HCT116 (cell line): ENCODE data around the gene IGFBP1. TPM values are rescaled to one million over a fixed set of nuclear protein-coding genes. Genes with fewer than 3 reads are reported as not detected.

ENCODE experiments used
- ATAC-seq: fragments of 200-7000 bp; cut with Tn5 transposase; 2 replicates; pipeline ENCODE4 v1.9.1; 2020; ENCODE audit warnings: mild to moderate bottlenecking, moderate library complexity
- BruUV-seq: library from RNA; stranded (reverse); fragments of 400-500 nt; replicated peaks from 2 replicates; lab custom pipeline; 2021; lab: Mats Ljungman, UMichigan
- CTCF ChIA-PET: fragments of 300-600 bp; sonication (Branson Sonifier 250); formaldehyde crosslinking; loops from one replicate; lab custom pipeline; 2021; ENCODE audit warnings: antibody characterized with exemption; lab: Charles Lee
- POLR2A ChIA-PET: fragments of 300-600, 350-600 bp; sonication (Branson Sonifier 250); formaldehyde crosslinking; loops from one replicate; lab custom pipeline; 2021; ENCODE audit warnings: antibody characterized with exemption; lab: Charles Lee
- RAD21 ChIA-PET, 2 experiments: fragments of 300-600 bp; sonication (Branson Sonifier 250); formaldehyde crosslinking; loops; one replicate each; lab custom pipeline; 2023; ENCODE audit warnings: low total read pairs in 2 of 2; ENCODE audit not compliant: uncharacterized antibody in 2 of 2, unreplicated experiment in 2 of 2, low non-redundant PET in 1 of 2; lab: Charles Lee
- DNase-seq: peaks from one replicate; pipeline ENCODE4 v3.0.0-alpha.2; 2010; ENCODE audit warnings: low read depth, low spot score
- H2AFZ ChIP-seq: fragments of 200-600 bp; shearing (Covaris generic), sonication (generic); 2 replicates; pipeline ENCODE4 v1.6.1; 2017; ENCODE audit warnings: low read depth, mixed run types, mixed read lengths, antibody characterized with exemption, low read length; ENCODE audit not compliant: poor library complexity, severe bottlenecking
- H3K27ac ChIP-seq: 2 replicates; pipeline ENCODE4 v1.5.1; 2012; ENCODE audit warnings: low read depth, low read length
- H3K27me3 ChIP-seq: fragments of 200-600 bp; sonication (generic); 2 replicates; pipeline ENCODE4 v1.6.1; 2016; ENCODE audit warnings: mixed run types, low read length, mixed read lengths; ENCODE audit not compliant: insufficient read depth
- H3K36me3 ChIP-seq, 2 experiments: fragments of 200-500 bp in 1 of 2; fragments of 200-600 bp in 1 of 2; sonication (Bioruptor generic) in 1 of 2; sonication (generic) in 1 of 2; 2 replicates each; pipeline versions ENCODE4 v1.5.1 to v1.6.1; 2014 to 2016; ENCODE audit warnings: low read length in 2 of 2, inconsistent platforms in 1 of 2, mixed read lengths in 1 of 2, mixed run types in 1 of 2; ENCODE audit not compliant: insufficient read depth in 2 of 2, control insufficient read depth in 1 of 2
- H3K4me1 ChIP-seq, 2 experiments: fragments of 200-600 bp in 1 of 2; sonication (generic) in 1 of 2; 2 replicates each; pipeline versions ENCODE4 v1.5.1 to v1.6.1; 2012 to 2017; ENCODE audit warnings: low read length in 2 of 2, inconsistent platforms in 1 of 2, mild to moderate bottlenecking in 1 of 2, mixed read lengths in 1 of 2, mixed run types in 1 of 2, moderate library complexity in 1 of 2; ENCODE audit not compliant: insufficient read depth in 2 of 2, control insufficient read depth in 1 of 2
- H3K4me2 ChIP-seq: fragments of 200-600 bp; sonication (generic); 2 replicates; pipeline ENCODE4 v1.6.1; 2017; ENCODE audit warnings: mixed run types, low read length, mixed read lengths
- H3K4me3 ChIP-seq, 2 experiments: fragments of 200-600 bp in 1 of 2; sonication (generic) in 1 of 2; replicated peaks in 1 of 2; 2 replicates each; pipeline ENCODE4 v1.5.1; 2011 to 2016; ENCODE audit warnings: low read length in 2 of 2, control low read depth in 1 of 2, low read depth in 1 of 2, mild to moderate bottlenecking in 1 of 2, mixed read lengths in 1 of 2, mixed run types in 1 of 2
- H3K79me2 ChIP-seq: fragments of 200-600 bp; sonication (generic); 2 replicates; pipeline ENCODE4 v1.6.1; 2017; ENCODE audit warnings: mild to moderate bottlenecking, mixed run types, low read length, moderate library complexity, mixed read lengths; ENCODE audit not compliant: insufficient read depth
- H3K9ac ChIP-seq: fragments of 200-600 bp; sonication (generic); 2 replicates; pipeline ENCODE4 v1.6.1; 2016; ENCODE audit warnings: low read length, mixed read lengths
- H3K9me2 ChIP-seq: fragments of 200-600 bp; sonication (generic), shearing (Covaris generic); 2 replicates; pipeline ENCODE4 v1.6.1; 2017; ENCODE audit warnings: mixed run types, mild to moderate bottlenecking, moderate library complexity; ENCODE audit not compliant: insufficient read depth
- H3K9me3 ChIP-seq, 2 experiments: fragments of 200-500 bp in 1 of 2; fragments of 200-600 bp in 1 of 2; sonication (Bioruptor generic) in 1 of 2; sonication (generic) in 1 of 2; 2 replicates each; pipeline ENCODE4 v1.6.1; 2014 to 2017; ENCODE audit warnings: low read length in 2 of 2, mixed read lengths in 2 of 2, inconsistent platforms in 1 of 2, low read depth in 1 of 2, mild to moderate bottlenecking in 1 of 2, mixed run types in 1 of 2, moderate library complexity in 1 of 2; ENCODE audit not compliant: control insufficient read depth in 1 of 2, insufficient read depth in 1 of 2
- H4K20me1 ChIP-seq: fragments of 200-600 bp; sonication (generic), shearing (Covaris generic); 2 replicates; pipeline ENCODE4 v1.6.1; 2017; ENCODE audit warnings: mixed run types, mild to moderate bottlenecking, moderate library complexity; ENCODE audit not compliant: insufficient read depth
- CEBPB ChIP-seq: IDR thresholded peaks from 2 replicates; pipeline ENCODE4 v1.6.1; 2012; ENCODE audit warnings: low read depth
- EGR1 ChIP-seq: IDR thresholded peaks from 2 replicates; pipeline ENCODE4 v1.6.1; 2012; ENCODE audit warnings: low read depth
- ELF1 ChIP-seq: IDR thresholded peaks from 2 replicates; pipeline ENCODE4 v1.6.1; 2012; ENCODE audit warnings: low read depth, borderline replicate concordance
- EZH2 ChIP-seq: fragments of 200-600 bp; sonication (generic); IDR thresholded peaks from 2 replicates; pipeline ENCODE4 v1.6.1; 2017; ENCODE audit warnings: antibody characterized with exemption, mixed run types
- FOSL1 ChIP-seq: IDR thresholded peaks from 2 replicates; pipeline ENCODE4 v1.6.1; 2012; ENCODE audit warnings: low read depth
- POLR2A ChIP-seq: IDR thresholded peaks from 2 replicates; pipeline ENCODE4 v1.7.0; 2011; ENCODE audit warnings: borderline replicate concordance; ENCODE audit not compliant: insufficient read depth, insufficient read length; ENCODE audit errors: extremely low read depth
- POLR2AphosphoS5 ChIP-seq: IDR thresholded peaks from 2 replicates; pipeline ENCODE4 v1.6.1; 2011; ENCODE audit warnings: mild to moderate bottlenecking, low read depth, low read length, moderate library complexity
- RAD21 ChIP-seq: IDR thresholded peaks from 2 replicates; pipeline ENCODE4 v1.6.1; 2012; ENCODE audit warnings: low read depth, mild to moderate bottlenecking
- SIN3A ChIP-seq: IDR thresholded peaks from 2 replicates; pipeline ENCODE4 v1.6.1; 2012; ENCODE audit warnings: low read depth
- SP1 ChIP-seq: IDR thresholded peaks from 2 replicates; pipeline ENCODE4 v1.6.1; 2012; ENCODE audit warnings: low read depth
- SRF ChIP-seq: IDR thresholded peaks from 2 replicates; pipeline ENCODE4 v1.6.1; 2012; ENCODE audit warnings: low read depth
- TCF7L2 ChIP-seq: IDR thresholded peaks from 2 replicates; pipeline ENCODE4 v1.7.0; 2011; ENCODE audit warnings: borderline replicate concordance, inconsistent platforms; ENCODE audit not compliant: insufficient read depth, insufficient read length; ENCODE audit errors: extremely low read depth
- ZFX ChIP-seq: fragments of 450-650 bp; IDR thresholded peaks from 2 replicates; pipeline ENCODE4 v1.6.1; 2017
- ZNF274 ChIP-seq: fragments of 200-500 bp; sonication (Bioruptor generic); IDR thresholded peaks from 2 replicates; pipeline ENCODE4 v1.6.1; 2014; ENCODE audit warnings: mild to moderate bottlenecking, low read depth, low read length, inconsistent platforms
- intact Hi-C: fragments of 100-400 bp; cut with micrococcal nuclease; formaldehyde crosslinking; loops from 2 replicates; pipeline ENCODE4 v1.10.0; 2022
- total RNA-seq: library from RNA; stranded (reverse); gene quantifications from one replicate; pipeline ENCODE4 v1.2.1, GENCODE V29; 2021; ENCODE audit not compliant: unreplicated experiment
- TF ChIP-seq, protein P1 (sequence below): IDR thresholded peaks from 2 replicates; pipeline ENCODE4 v1.6.1; 2012; ENCODE audit warnings: low read depth
- TF ChIP-seq, protein P2 (sequence below): IDR thresholded peaks from 2 replicates; pipeline ENCODE4 v1.6.1; 2012

IGFBP1 gene
- total RNA-seq, 1 experiment from 2014 or later: 0.20 TPM

DNA sequence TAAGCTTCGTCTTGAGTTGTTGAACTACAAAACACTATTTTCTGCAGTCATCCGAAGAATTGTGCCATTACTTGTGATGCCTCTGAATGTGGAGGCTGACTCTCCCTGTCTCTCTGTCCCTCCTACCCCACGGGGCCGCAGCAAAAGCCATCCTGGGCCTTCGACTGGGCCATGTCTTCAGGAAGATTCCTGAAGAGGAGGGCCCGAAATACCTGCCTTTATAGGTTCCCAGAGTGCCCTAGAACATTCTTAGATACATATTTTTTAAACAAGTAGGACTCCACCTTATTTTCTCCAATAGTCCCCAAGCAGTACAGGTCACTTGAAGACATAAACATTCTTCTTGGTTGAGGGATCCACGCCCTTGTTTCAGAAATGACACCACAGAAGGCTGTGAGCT, 24.7 kb downstream of the IGFBP1 start:
- Histone ChIP-seq H3K79me2 (no peaks in the 10 kb centered on the region), H3K9me2 (no peaks in the 10 kb centered on the region), H2AFZ (no peak overlapping the region), H3K27me3 (no peaks in the 10 kb centered on the region)
- RAD21 ChIA-PET: no interaction called here
- intact Hi-C loops: no loop called here
- ATAC-seq: no peak
- CTCF ChIA-PET: interaction anchor here (1.1 to 2.0 kb wide), 2 partner anchors 10 kb away, joined by 6 read pairs; no protein-coding TSS in a partner anchor
- TF ChIP-seq SIN3A: no peak
- TF ChIP-seq ELF1: no peak
- TF ChIP-seq RAD21: no peak
- no peak for TF ChIP-seq SRF
- TF ChIP-seq, protein P1, sequence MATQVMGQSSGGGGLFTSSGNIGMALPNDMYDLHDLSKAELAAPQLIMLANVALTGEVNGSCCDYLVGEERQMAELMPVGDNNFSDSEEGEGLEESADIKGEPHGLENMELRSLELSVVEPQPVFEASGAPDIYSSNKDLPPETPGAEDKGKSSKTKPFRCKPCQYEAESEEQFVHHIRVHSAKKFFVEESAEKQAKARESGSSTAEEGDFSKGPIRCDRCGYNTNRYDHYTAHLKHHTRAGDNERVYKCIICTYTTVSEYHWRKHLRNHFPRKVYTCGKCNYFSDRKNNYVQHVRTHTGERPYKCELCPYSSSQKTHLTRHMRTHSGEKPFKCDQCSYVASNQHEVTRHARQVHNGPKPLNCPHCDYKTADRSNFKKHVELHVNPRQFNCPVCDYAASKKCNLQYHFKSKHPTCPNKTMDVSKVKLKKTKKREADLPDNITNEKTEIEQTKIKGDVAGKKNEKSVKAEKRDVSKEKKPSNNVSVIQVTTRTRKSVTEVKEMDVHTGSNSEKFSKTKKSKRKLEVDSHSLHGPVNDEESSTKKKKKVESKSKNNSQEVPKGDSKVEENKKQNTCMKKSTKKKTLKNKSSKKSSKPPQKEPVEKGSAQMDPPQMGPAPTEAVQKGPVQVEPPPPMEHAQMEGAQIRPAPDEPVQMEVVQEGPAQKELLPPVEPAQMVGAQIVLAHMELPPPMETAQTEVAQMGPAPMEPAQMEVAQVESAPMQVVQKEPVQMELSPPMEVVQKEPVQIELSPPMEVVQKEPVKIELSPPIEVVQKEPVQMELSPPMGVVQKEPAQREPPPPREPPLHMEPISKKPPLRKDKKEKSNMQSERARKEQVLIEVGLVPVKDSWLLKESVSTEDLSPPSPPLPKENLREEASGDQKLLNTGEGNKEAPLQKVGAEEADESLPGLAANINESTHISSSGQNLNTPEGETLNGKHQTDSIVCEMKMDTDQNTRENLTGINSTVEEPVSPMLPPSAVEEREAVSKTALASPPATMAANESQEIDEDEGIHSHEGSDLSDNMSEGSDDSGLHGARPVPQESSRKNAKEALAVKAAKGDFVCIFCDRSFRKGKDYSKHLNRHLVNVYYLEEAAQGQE: no peak
- no peak for TF ChIP-seq ZFX
- TF ChIP-seq CEBPB: no peak
- TF ChIP-seq, protein P2, sequence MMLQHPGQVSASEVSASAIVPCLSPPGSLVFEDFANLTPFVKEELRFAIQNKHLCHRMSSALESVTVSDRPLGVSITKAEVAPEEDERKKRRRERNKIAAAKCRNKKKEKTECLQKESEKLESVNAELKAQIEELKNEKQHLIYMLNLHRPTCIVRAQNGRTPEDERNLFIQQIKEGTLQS: no peak
- TF ChIP-seq SP1: no peak
- no peak for TF ChIP-seq EZH2
- no peak for TF ChIP-seq POLR2AphosphoS5
- no peak for TF ChIP-seq TCF7L2
- no peak for TF ChIP-seq EGR1
- TF ChIP-seq ZNF274: no peak
- no peak for TF ChIP-seq FOSL1
- TF ChIP-seq POLR2A: no peak
- TF ChIP-seq, all 23 proteins: peak for 0
- no peaks in the 10 kb centered on the region for H3K9me3 ChIP-seq
- H3K4me1 ChIP-seq: peaks cover 0 to 4% of the 10 kb centered on the region in 2 experiments; a peak in 2 of 4 replicates
- no peak for DNase-seq
- no peak overlapping the region for H3K4me2 ChIP-seq
- no peak overlapping the region for H3K4me3 ChIP-seq
- H3K36me3 ChIP-seq: no peaks in the 10 kb centered on the region
- POLR2A ChIA-PET: no interaction called here
- H4K20me1 ChIP-seq: no peaks in the 10 kb centered on the region
- no peak overlapping the region for H3K9ac ChIP-seq
- BruUV-seq: no TSS peak
- H3K27ac ChIP-seq: no peak overlapping the region
